GM06990 (cell line): ENCODE results near the gene BAX.

Experiments
- DNase-seq: peaks from one replicate; pipeline ENCODE4 v3.0.0-alpha.2; 2011; ENCODE audit not compliant: insufficient read length; ENCODE audit errors: extremely low read depth
- H3K27me3 ChIP-seq: replicated peaks from 2 replicates; pipeline ENCODE4 v1.6.0; 2011; ENCODE audit warnings: low read length; ENCODE audit not compliant: control insufficient read depth, insufficient read depth
- H3K36me3 ChIP-seq: 2 replicates; pipeline ENCODE4 v1.5.1; 2011; ENCODE audit warnings: low read length; ENCODE audit not compliant: control insufficient read depth, insufficient read depth
- H3K4me3 ChIP-seq: replicated peaks from 2 replicates; pipeline ENCODE4 v1.5.1; 2011; ENCODE audit warnings: low read depth, mild to moderate bottlenecking, control low read depth, low read length
- TF ChIP-seq, protein P1 (sequence below): IDR thresholded peaks from 2 replicates; pipeline ENCODE4 v1.5.1; 2011; ENCODE audit warnings: low read length, control low read depth, mild to moderate bottlenecking, inconsistent platforms; ENCODE audit not compliant: insufficient read depth, poor library complexity, severe bottlenecking

Gene BAX

DNA sequence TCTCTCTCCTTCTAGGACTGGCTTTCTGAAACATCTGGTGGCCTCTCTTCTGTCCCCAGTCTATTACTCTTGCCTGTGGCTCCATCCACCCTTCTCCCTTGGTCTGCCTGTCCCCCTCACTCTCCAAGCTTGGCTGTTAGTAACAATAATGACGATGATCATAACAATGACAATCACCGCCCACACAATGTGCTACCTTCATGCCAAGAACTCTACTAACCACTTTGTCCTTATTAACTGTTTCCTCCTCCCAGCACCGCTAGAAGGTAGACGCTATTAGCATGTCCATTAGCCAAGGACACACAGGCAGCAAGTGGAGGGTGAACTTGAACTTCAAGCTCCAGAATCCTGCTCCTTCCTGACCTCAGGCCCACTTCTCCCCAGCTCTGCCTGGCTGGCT is 35.7 kb downstream of the BAX start:
- no peak overlapping the region for H3K4me3 ChIP-seq
- TF ChIP-seq, protein P1, sequence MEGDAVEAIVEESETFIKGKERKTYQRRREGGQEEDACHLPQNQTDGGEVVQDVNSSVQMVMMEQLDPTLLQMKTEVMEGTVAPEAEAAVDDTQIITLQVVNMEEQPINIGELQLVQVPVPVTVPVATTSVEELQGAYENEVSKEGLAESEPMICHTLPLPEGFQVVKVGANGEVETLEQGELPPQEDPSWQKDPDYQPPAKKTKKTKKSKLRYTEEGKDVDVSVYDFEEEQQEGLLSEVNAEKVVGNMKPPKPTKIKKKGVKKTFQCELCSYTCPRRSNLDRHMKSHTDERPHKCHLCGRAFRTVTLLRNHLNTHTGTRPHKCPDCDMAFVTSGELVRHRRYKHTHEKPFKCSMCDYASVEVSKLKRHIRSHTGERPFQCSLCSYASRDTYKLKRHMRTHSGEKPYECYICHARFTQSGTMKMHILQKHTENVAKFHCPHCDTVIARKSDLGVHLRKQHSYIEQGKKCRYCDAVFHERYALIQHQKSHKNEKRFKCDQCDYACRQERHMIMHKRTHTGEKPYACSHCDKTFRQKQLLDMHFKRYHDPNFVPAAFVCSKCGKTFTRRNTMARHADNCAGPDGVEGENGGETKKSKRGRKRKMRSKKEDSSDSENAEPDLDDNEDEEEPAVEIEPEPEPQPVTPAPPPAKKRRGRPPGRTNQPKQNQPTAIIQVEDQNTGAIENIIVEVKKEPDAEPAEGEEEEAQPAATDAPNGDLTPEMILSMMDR = no peak
- H3K27me3 ChIP-seq = no peaks in the 10 kb centered on the region
- peaks cover 12% of the 10 kb centered on the region for H3K36me3 ChIP-seq
- no peak for DNase-seq

DNA sequence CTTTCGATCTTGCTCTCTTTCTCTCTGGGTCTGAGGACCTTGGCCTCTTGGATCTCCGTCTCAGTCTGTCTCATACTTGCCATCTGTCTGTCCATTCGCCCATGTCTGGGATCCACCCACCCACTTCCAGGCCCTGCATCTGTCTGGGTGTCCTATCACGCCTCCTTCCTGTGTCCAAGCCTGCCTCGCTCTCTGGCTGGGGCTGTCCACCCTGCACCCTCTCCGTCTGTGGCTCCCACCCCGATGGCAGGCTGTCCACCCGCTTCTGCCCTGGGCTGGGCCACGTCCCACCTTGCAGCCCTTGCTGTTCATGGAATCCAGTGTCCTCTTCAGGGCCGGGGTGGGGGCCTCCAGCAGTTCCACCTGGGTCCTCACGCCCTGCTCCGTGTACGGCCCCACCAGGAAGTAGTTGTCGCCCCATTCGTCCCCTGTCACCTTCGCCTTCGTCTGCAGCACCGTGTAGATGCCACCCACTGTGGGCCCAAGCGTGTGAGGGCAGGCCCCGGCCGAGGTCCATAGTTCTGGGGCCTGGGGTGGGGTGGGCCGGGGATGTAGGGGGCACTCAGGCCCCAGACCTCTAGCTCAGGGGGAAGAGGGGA is 36.4 kb downstream of the BAX start:
- no peak for DNase-seq
- H3K27me3 ChIP-seq = no peaks in the 10 kb centered on the region
- H3K4me3 ChIP-seq = no peak overlapping the region; the same call in 1 of the 2 replicates
- H3K36me3 ChIP-seq = peaks cover 9% of the 10 kb centered on the region
- TF ChIP-seq, protein P1 = no peak

DNA sequence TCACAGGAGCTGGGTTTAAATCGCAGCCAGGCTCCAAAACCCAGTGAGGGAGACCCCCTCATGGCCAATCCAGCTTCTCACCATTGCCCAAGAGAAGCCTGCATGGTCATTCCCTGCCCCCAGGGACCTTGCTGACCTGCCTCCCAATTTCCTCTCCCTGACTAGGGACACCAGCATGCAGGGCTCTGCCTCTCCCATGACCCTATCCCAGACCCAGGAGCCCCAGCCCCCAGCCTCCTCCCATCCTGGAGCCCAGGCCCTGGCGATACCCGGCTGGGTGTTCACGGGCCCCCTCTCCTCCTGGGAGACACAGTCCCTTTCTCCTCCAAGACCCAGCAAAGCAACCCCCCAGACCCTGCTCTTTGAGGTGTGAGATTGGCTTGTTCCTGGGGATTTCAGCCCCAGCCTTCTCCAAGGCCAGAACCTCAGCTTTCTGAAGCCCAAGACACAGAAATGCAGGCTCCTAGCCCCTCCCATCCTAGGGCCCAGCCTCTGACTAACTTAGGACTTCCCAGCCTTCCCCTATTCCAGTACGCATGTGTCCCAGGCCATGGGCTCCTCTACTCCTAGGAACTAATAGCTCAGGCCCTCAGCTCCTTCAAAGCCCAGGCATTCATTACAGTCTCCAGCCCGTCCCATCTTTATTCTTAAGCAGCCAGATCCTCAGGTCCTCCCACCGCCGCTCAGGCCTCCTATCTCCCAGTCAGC is 37.4 kb downstream of the BAX start:
- H3K4me3 ChIP-seq = peak overlapping the region; percentile 93
- DNase-seq = no peak

DNA sequence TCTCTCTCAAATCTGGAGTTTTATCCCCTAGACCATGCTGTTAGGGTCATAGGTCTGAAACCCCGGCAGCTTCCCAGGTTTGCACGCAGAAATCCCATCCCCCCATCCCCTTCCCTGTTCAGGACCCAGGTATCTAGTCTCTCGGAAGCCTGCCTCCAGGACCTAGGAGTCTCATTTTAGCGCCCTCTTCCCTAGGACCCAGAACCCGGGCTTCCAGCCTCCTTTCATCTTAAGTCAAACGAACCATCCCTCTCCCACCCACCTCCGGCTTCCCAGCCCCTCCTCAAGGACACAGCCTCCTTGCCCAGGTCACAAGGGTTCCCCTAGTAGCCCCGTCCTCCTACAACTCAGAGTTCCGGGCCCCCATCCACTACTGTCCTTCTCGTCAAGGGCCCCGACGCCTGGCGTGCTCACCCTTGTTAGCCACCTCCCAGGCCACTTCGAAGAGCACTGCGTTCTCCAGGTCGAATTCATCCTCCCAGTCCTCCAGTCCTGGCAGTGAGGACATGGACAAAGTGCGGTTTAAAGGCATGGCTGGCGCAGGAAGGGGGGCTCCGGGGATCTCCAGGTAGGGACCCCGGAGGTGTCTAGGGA is 38.0 kb downstream of the BAX start:
- peak overlapping the region; percentile 93 for H3K4me3 ChIP-seq
- TF ChIP-seq, protein P1 = no peak
- peaks cover 3% of the 10 kb centered on the region for H3K36me3 ChIP-seq
- no peak for DNase-seq
- H3K27me3 ChIP-seq = no peaks in the 10 kb centered on the region

More for the DNA sequence above, 37.4 kb downstream of the BAX start:
- TF ChIP-seq, protein P1 = no peak
- Histone ChIP-seq H3K36me3 (peaks cover 6% of the 10 kb centered on the region), H3K27me3 (no peaks in the 10 kb centered on the region)

DNA sequence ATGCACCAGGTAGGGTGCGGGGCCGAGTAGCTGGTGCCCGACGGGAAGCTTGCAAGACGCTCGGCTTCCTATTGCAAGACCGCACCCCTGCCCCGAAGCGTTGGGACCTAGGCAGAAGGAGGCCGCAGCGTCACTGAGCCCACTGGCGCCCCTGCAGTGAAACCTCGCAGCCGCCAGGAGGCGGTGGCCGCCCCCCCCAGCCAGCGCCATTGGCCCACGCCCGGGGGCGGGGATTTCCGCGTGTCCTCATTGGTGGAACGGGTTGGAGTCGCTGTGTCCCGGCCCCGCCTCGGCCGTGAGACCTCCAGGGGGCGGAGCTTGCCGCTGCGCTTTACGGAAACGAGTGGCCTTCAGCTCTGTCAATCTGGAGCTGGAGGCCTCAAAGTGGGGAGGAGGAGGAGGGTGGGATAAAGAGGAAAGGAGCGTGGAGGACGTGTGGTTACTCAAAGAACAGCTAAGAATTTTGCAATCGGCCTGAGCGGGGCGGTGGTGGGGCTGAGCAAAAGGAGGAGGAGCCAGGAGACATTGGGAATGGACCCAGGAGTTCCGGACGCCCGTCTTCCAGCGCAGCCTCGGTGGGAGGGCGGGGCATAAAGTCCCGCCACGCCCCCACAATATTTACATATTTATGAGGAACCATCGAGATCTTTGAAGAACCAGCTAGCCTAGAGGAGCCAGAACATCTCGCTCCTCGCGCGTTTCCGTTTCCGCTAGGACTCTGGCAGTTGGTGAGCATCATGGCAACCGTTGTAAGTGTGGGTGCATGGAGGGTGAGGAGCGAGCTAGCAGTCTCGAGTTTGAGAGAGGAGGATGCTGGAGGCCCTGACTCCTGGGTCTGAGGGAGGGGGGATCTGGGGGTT is 38.7 kb downstream of the BAX start, which contains the start of the genes GYS1 and RUVBL2:
GYS1 (minus strand) TSS at position 135 of the 860 bp plus-strand sequence. CDS start 197 bp downstream, outside the sequence.
RUVBL2 (plus strand) TSS at position 713 of the 860 bp plus-strand sequence; CDS start at position 738, 25 bp downstream.
- TF ChIP-seq, protein P1 = peak; percentile 98
- no peaks in the 10 kb centered on the region for H3K27me3 ChIP-seq
- H3K36me3 ChIP-seq = peaks cover 2% of the 10 kb centered on the region; the same call in 1 of the 2 replicates
- DNase-seq = peak; percentile 100
- peak within 1 kb of the TSS; percentile 93 for H3K4me3 ChIP-seq
